ENCODE results near the gene CASP3. TPM values are rescaled to one million over a fixed set of nuclear protein-coding genes. Genes with fewer than 3 reads are reported as not detected.
"Not testable (repeated sequence)": the region's sequence is repeated elsewhere in the genome, so short reads cannot be mapped to it uniquely, and the experiment has no call there.

Gene CASP3
- total RNA-seq, 1 donor from 2014 or later: 29.7 TPM

- Histone ChIP-seq H3K27me3 (ENCODE audit: control insufficient read depth in 3 of 3, insufficient read depth in 3 of 3, low read length in 3 of 3) (no peaks in the 10 kb centered on the region), H3K9me3 (ENCODE audit: control insufficient read depth in 3 of 3, low read length in 3 of 3) (no peaks in the 10 kb centered on the region), H3K36me3 (ENCODE audit: control insufficient read depth in 3 of 3, insufficient read depth in 3 of 3, low read length in 3 of 3) (peaks cover 19 to 25% (median 24%) of the 10 kb centered on the region in 3 donors), H3K4me1 (ENCODE audit: control insufficient read depth in 3 of 3, insufficient read depth in 3 of 3, low read length in 3 of 3) (peaks cover 0 to 4% (median 3%) of the 10 kb centered on the region in 3 donors), H3K4me3 (ENCODE audit: low read length in 3 of 3) (no peak overlapping the region), H3K9ac (ENCODE audit: low read depth in 1 of 3, low read length in 3 of 3) (no peak overlapping the region), H3K27ac (ENCODE audit: low read depth, low read length) (no peak overlapping the region)
Observed at GRCh38 chr4:184666670-184667069, 17.4 kb upstream of the CASP3 start.

GRCh38 chr4:184664445-184665210 lies 15.4 kb upstream of the CASP3 start:
- H3K9ac ChIP-seq (ENCODE audit: low read depth in 1 of 3, low read length in 3 of 3): peak overlapping the region in 1 of 3 donors; percentile 47
- no peaks in the 10 kb centered on the region for H3K27me3 ChIP-seq (ENCODE audit: control insufficient read depth in 3 of 3, insufficient read depth in 3 of 3, low read length in 3 of 3)
- H3K4me1 ChIP-seq (ENCODE audit: control insufficient read depth in 3 of 3, insufficient read depth in 3 of 3, low read length in 3 of 3): peaks cover 0 to 4% (median 3%) of the 10 kb centered on the region in 3 donors
- H3K36me3 ChIP-seq (ENCODE audit: control insufficient read depth in 3 of 3, insufficient read depth in 3 of 3, low read length in 3 of 3): peaks cover 16 to 29% (median 26%) of the 10 kb centered on the region in 3 donors
- H3K27ac ChIP-seq (ENCODE audit: low read depth, low read length): no peak overlapping the region
- no peaks in the 10 kb centered on the region for H3K9me3 ChIP-seq (ENCODE audit: control insufficient read depth in 3 of 3, low read length in 3 of 3)
- H3K4me3 ChIP-seq (ENCODE audit: low read length in 3 of 3): no peak overlapping the region

DNA sequence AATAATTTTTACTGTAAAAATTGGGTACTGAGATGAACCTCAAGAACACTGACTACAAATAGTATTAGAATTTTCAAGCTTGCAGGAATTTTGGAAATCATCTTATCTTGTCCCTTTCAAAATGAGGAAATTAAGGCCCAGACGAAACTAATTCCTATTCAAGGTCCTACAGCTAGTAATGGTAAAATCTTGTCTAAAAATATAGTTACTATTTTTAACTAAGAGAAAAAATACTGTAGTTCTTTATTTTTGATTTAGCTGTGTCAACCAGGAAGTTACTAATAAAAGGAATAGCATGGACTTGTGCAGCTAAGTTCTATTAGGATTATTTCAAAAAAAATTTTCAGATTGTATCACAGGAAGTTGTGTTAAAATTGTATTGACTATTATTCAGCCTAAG lies 13.0 kb upstream of the CASP3 start:
- H3K9ac ChIP-seq (ENCODE audit: low read depth in 1 of 3, low read length in 3 of 3): no peak overlapping the region
- no peaks in the 10 kb centered on the region for H3K4me1 ChIP-seq (ENCODE audit: control insufficient read depth in 3 of 3, insufficient read depth in 3 of 3, low read length in 3 of 3)
- H3K27me3 ChIP-seq (ENCODE audit: control insufficient read depth in 3 of 3, insufficient read depth in 3 of 3, low read length in 3 of 3): no peaks in the 10 kb centered on the region
- no peaks in the 10 kb centered on the region for H3K9me3 ChIP-seq (ENCODE audit: control insufficient read depth in 3 of 3, low read length in 3 of 3)
- H3K4me3 ChIP-seq (ENCODE audit: low read length in 3 of 3): no peak overlapping the region
- H3K27ac ChIP-seq (ENCODE audit: low read depth, low read length): no peak overlapping the region
- peaks cover 5 to 23% (median 19%) of the 10 kb centered on the region in 3 donors for H3K36me3 ChIP-seq (ENCODE audit: control insufficient read depth in 3 of 3, insufficient read depth in 3 of 3, low read length in 3 of 3)

DNA sequence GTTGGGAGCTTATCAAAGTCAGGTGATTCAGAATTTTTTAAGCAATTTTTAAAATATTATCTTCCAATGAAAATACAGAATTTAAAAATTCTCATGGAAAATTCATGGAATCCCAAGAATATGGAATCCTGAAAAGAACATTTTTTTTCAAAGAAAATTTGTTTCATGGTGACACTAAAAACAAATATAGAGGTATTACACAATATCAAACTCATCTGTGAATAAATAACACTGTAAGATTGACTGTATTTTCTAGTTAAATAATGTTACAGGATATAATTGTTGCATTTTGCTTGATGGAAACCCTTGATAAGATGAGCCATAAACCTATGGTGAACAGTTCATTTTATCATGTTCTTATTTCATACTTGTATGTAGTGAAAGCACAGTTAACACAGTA lies 11.7 kb upstream of the CASP3 start:
- H3K27ac ChIP-seq (ENCODE audit: low read depth, low read length): no peak overlapping the region
- H3K36me3 ChIP-seq (ENCODE audit: control insufficient read depth in 3 of 3, insufficient read depth in 3 of 3, low read length in 3 of 3): peaks cover under 1 to 16% (median 9%) of the 10 kb centered on the region in 3 donors
- H3K27me3 ChIP-seq (ENCODE audit: control insufficient read depth in 3 of 3, insufficient read depth in 3 of 3, low read length in 3 of 3): no peaks in the 10 kb centered on the region
- H3K9me3 ChIP-seq (ENCODE audit: control insufficient read depth in 3 of 3, low read length in 3 of 3): no peaks in the 10 kb centered on the region
- no peak overlapping the region for H3K4me3 ChIP-seq (ENCODE audit: low read length in 3 of 3)
- H3K4me1 ChIP-seq (ENCODE audit: control insufficient read depth in 3 of 3, insufficient read depth in 3 of 3, low read length in 3 of 3): peaks cover 2 to 3% (median 2%) of the 10 kb centered on the region in 3 donors
- no peak overlapping the region for H3K9ac ChIP-seq (ENCODE audit: low read depth in 1 of 3, low read length in 3 of 3)

- H3K4me3 ChIP-seq (ENCODE audit: low read length in 3 of 3); H3K27ac ChIP-seq (ENCODE audit: low read depth, low read length); H3K27me3 ChIP-seq (ENCODE audit: control insufficient read depth in 3 of 3, insufficient read depth in 3 of 3, low read length in 3 of 3); H3K9me3 ChIP-seq (ENCODE audit: control insufficient read depth in 3 of 3, low read length in 3 of 3); H3K9ac ChIP-seq (ENCODE audit: low read depth in 1 of 3, low read length in 3 of 3): not testable (repeated sequence)
- peaks cover 0 to 14% (median 5%) of the 10 kb centered on the region in 3 donors for H3K36me3 ChIP-seq (ENCODE audit: control insufficient read depth in 3 of 3, insufficient read depth in 3 of 3, low read length in 3 of 3)
- peaks cover 7 to 12% (median 11%) of the 10 kb centered on the region in 3 donors for H3K4me1 ChIP-seq (ENCODE audit: control insufficient read depth in 3 of 3, insufficient read depth in 3 of 3, low read length in 3 of 3)
Observed at GRCh38 chr4:184657820-184658219, 8.6 kb upstream of the CASP3 start.

DNA sequence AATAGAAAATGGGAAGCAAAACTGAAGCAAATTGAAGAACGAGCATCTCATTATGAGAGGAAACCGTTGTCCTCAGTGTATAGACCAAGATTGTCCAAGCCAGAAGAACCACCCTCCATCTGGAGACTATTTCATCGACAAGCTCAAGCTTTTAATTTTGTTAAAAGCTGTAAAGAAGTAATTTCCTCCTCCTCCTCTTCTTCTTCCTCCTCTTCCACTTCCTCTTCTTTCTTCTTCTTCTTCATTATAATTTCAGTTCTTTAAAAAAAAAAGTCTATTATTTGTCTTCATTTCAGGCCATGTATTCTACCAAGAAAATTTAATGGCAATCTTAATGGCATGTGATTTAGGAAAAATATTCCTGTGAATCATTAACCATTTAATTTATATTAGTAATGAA lies 7.9 kb upstream of the CASP3 start:
- Histone ChIP-seq H3K4me3 (ENCODE audit: low read length in 3 of 3) (no peak overlapping the region), H3K4me1 (ENCODE audit: control insufficient read depth in 3 of 3, insufficient read depth in 3 of 3, low read length in 3 of 3) (peaks cover 7 to 12% (median 11%) of the 10 kb centered on the region in 3 donors), H3K36me3 (ENCODE audit: control insufficient read depth in 3 of 3, insufficient read depth in 3 of 3, low read length in 3 of 3) (peaks cover 0 to 14% (median 5%) of the 10 kb centered on the region in 3 donors), H3K9ac (ENCODE audit: low read depth in 1 of 3, low read length in 3 of 3) (no peak overlapping the region), H3K27me3 (ENCODE audit: control insufficient read depth in 3 of 3, insufficient read depth in 3 of 3, low read length in 3 of 3) (no peaks in the 10 kb centered on the region), H3K27ac (ENCODE audit: low read depth, low read length) (no peak overlapping the region), H3K9me3 (ENCODE audit: control insufficient read depth in 3 of 3, low read length in 3 of 3) (no peaks in the 10 kb centered on the region)

GRCh38 chr4:184655889-184656869 lies 6.9 kb upstream of the CASP3 start:
- Histone ChIP-seq H3K27me3 (ENCODE audit: control insufficient read depth in 3 of 3, insufficient read depth in 3 of 3, low read length in 3 of 3) (no peaks in the 10 kb centered on the region), H3K4me3 (ENCODE audit: low read length in 3 of 3) (peak overlapping the region in 1 of 3 donors; percentile 7), H3K36me3 (ENCODE audit: control insufficient read depth in 3 of 3, insufficient read depth in 3 of 3, low read length in 3 of 3) (peaks cover 0 to 9% (median 5%) of the 10 kb centered on the region in 3 donors), H3K9ac (ENCODE audit: low read depth in 1 of 3, low read length in 3 of 3) (peak overlapping the region in 2 of 3 donors; percentile 42 to 65), H3K4me1 (ENCODE audit: control insufficient read depth in 3 of 3, insufficient read depth in 3 of 3, low read length in 3 of 3) (peaks cover 7 to 12% (median 11%) of the 10 kb centered on the region in 3 donors), H3K9me3 (ENCODE audit: control insufficient read depth in 3 of 3, low read length in 3 of 3) (no peaks in the 10 kb centered on the region), H3K27ac (ENCODE audit: low read depth, low read length) (peak overlapping the region; percentile 73)

DNA sequence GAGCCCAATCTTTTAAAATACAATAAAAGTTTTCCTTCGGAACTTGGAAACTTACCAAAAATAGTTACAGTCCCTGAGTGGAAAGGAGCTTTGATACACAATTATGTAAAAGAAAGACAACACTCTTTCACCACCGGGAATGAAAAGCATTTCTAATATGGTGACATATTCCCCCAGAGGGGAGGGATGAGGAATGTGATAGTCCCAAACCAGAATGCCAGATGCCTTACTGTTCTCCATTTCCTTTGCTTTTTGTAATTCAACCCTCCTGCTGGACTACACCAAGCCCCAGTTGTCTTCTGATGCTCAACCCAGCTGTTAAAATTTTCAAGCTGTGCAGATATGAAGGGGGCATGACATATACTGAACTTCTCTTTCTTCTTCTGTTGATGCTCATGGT lies 4.4 kb upstream of the CASP3 start:
- no peak overlapping the region for H3K4me3 ChIP-seq (ENCODE audit: low read length in 3 of 3)
- peaks cover 0 to 3% (median 0%) of the 10 kb centered on the region in 3 donors for H3K36me3 ChIP-seq (ENCODE audit: control insufficient read depth in 3 of 3, insufficient read depth in 3 of 3, low read length in 3 of 3)
- H3K9ac ChIP-seq (ENCODE audit: low read depth in 1 of 3, low read length in 3 of 3): no peak overlapping the region
- H3K27ac ChIP-seq (ENCODE audit: low read depth, low read length): peak overlapping the region; percentile 21
- no peaks in the 10 kb centered on the region for H3K27me3 ChIP-seq (ENCODE audit: control insufficient read depth in 3 of 3, insufficient read depth in 3 of 3, low read length in 3 of 3)
- H3K9me3 ChIP-seq (ENCODE audit: control insufficient read depth in 3 of 3, low read length in 3 of 3): no peaks in the 10 kb centered on the region
- peaks cover 16 to 22% (median 21%) of the 10 kb centered on the region in 3 donors for H3K4me1 ChIP-seq (ENCODE audit: control insufficient read depth in 3 of 3, insufficient read depth in 3 of 3, low read length in 3 of 3)

- peaks cover 26 to 31% (median 30%) of the 10 kb centered on the region in 3 donors for H3K4me1 ChIP-seq (ENCODE audit: control insufficient read depth in 3 of 3, insufficient read depth in 3 of 3, low read length in 3 of 3)
- not testable (repeated sequence) for H3K4me3 ChIP-seq (ENCODE audit: low read length in 3 of 3); H3K36me3 ChIP-seq (ENCODE audit: control insufficient read depth in 3 of 3, insufficient read depth in 3 of 3, low read length in 3 of 3); H3K9me3 ChIP-seq (ENCODE audit: control insufficient read depth in 3 of 3, low read length in 3 of 3); H3K9ac ChIP-seq (ENCODE audit: low read depth in 1 of 3, low read length in 3 of 3); H3K27ac ChIP-seq (ENCODE audit: low read depth, low read length); H3K27me3 ChIP-seq (ENCODE audit: control insufficient read depth in 3 of 3, insufficient read depth in 3 of 3, low read length in 3 of 3)
Observed at GRCh38 chr4:184652681-184653080, 3.4 kb upstream of the CASP3 start.
